IPS-20b (cell line): ENCODE measurements around the gene ABCA7.

Experiments
- H3K27ac ChIP-seq: one replicate; pipeline ENCODE4 v1.5.1; 2013; ENCODE audit warnings: low read length
- H3K27me3 ChIP-seq: 2 replicates; pipeline ENCODE4 v1.6.1; 2013; ENCODE audit warnings: mild to moderate bottlenecking, low read length, inconsistent platforms; ENCODE audit not compliant: insufficient read depth
- H3K36me3 ChIP-seq: 2 replicates; pipeline ENCODE4 v1.6.1; 2013; ENCODE audit warnings: low read depth, mild to moderate bottlenecking, inconsistent platforms, low read length, moderate library complexity; ENCODE audit not compliant: insufficient read depth
- H3K4me1 ChIP-seq: 2 replicates; pipeline ENCODE4 v1.6.1; 2013; ENCODE audit warnings: mild to moderate bottlenecking, control low read depth, inconsistent platforms, low read length, moderate library complexity; ENCODE audit not compliant: insufficient read depth
- H3K4me3 ChIP-seq: 2 replicates; pipeline ENCODE4 v1.5.1; 2013; ENCODE audit warnings: mild to moderate bottlenecking, low read length, inconsistent platforms
- H3K9ac ChIP-seq: 2 replicates; pipeline ENCODE4 v1.6.1; 2013; ENCODE audit warnings: low read depth, mild to moderate bottlenecking, inconsistent platforms, low read length, moderate library complexity
- H3K9me3 ChIP-seq: 2 replicates; pipeline ENCODE4 v1.6.1; 2013; ENCODE audit warnings: mild to moderate bottlenecking, low read depth, low read length, inconsistent platforms; ENCODE audit not compliant: insufficient read depth

The ABCA7 gene

GRCh38 chr19:996051-996838 is 43.7 kb upstream of the ABCA7 start:
- Histone ChIP-seq H3K36me3 (0 out of 2 replicates have a peak, but pooled peaks cover 15% of the 10 kb centered on the region), H3K4me1 (no peaks in the 10 kb centered on the region), H3K9ac (no peak overlapping the region), H3K27ac (no peak overlapping the region), H3K9me3 (no peaks in the 10 kb centered on the region), H3K27me3 (peaks cover 57% of the 10 kb centered on the region), H3K4me3 (peak overlapping the region; percentile 51; the same call in 1 of the 2 replicates)

GRCh38 chr19:998064-998463 is 41.8 kb upstream of the ABCA7 start:
- no peak overlapping the region for H3K9ac ChIP-seq
- H3K4me1 ChIP-seq, result no peaks in the 10 kb centered on the region
- H3K27me3 ChIP-seq, result peaks cover 69% of the 10 kb centered on the region
- no peak overlapping the region for H3K4me3 ChIP-seq
- no peak overlapping the region for H3K27ac ChIP-seq
- 0 out of 2 replicates have a peak, but pooled peaks cover 4% of the 10 kb centered on the region for H3K36me3 ChIP-seq
- H3K9me3 ChIP-seq, result no peaks in the 10 kb centered on the region

- Histone ChIP-seq H3K4me3 (no peak overlapping the region), H3K27ac (no peak overlapping the region), H3K36me3 (no peaks in the 10 kb centered on the region), H3K27me3 (peaks cover 69% of the 10 kb centered on the region), H3K9ac (no peak overlapping the region), H3K4me1 (no peaks in the 10 kb centered on the region), H3K9me3 (no peaks in the 10 kb centered on the region)
Observed at GRCh38 chr19:999379-999719, 40.6 kb upstream of the ABCA7 start.

- H3K4me3 ChIP-seq, result peak within 1 kb of the TSS; percentile 42; the same call in 1 of the 2 replicates
- no peaks in the 10 kb centered on the region for H3K9me3 ChIP-seq
- no peaks in the 10 kb centered on the region for H3K4me1 ChIP-seq
- H3K27me3 ChIP-seq, result peaks cover 69% of the 10 kb centered on the region
- no peaks in the 10 kb centered on the region for H3K36me3 ChIP-seq
- no peak within 1 kb of the TSS for H3K27ac ChIP-seq
- H3K9ac ChIP-seq, result no peak within 1 kb of the TSS
Observed at GRCh38 chr19:1000095-1000494, 39.8 kb upstream of the ABCA7 start, which contains the start of gene GRIN3B. TSS of gene GRIN3B (plus strand) at chr19:1000419. CDS start at chr19:1000438, 19 bp downstream.

- H3K27me3 ChIP-seq, result peaks cover 64% of the 10 kb centered on the region
- no peaks in the 10 kb centered on the region for H3K36me3 ChIP-seq
- H3K9ac ChIP-seq, result no peak overlapping the region
- no peaks in the 10 kb centered on the region for H3K4me1 ChIP-seq
- H3K4me3 ChIP-seq, result no peak overlapping the region
- H3K27ac ChIP-seq, result no peak overlapping the region
- H3K9me3 ChIP-seq, result no peaks in the 10 kb centered on the region
Observed at GRCh38 chr19:1000591-1001537, 39.0 kb upstream of the ABCA7 start.

GRCh38 chr19:1001538-1002166 is 38.3 kb upstream of the ABCA7 start:
- Histone ChIP-seq H3K4me1 (no peaks in the 10 kb centered on the region), H3K9ac (no peak overlapping the region), H3K27ac (no peak overlapping the region), H3K4me3 (no peak overlapping the region), H3K36me3 (no peaks in the 10 kb centered on the region), H3K27me3 (peaks cover 56% of the 10 kb centered on the region), H3K9me3 (no peaks in the 10 kb centered on the region)

- peaks cover 47% of the 10 kb centered on the region for H3K27me3 ChIP-seq
- H3K4me1 ChIP-seq, result no peaks in the 10 kb centered on the region
- no peaks in the 10 kb centered on the region for H3K9me3 ChIP-seq
- H3K9ac ChIP-seq, result no peak overlapping the region
- no peaks in the 10 kb centered on the region for H3K36me3 ChIP-seq
- no peak overlapping the region for H3K4me3 ChIP-seq
- no peak overlapping the region for H3K27ac ChIP-seq
Observed at GRCh38 chr19:1002600-1002999, 37.3 kb upstream of the ABCA7 start.

- H3K4me1 ChIP-seq, result no peaks in the 10 kb centered on the region
- no peak overlapping the region for H3K9ac ChIP-seq
- peaks cover 40% of the 10 kb centered on the region for H3K27me3 ChIP-seq
- no peaks in the 10 kb centered on the region for H3K9me3 ChIP-seq
- H3K4me3 ChIP-seq, result no peak overlapping the region
- H3K27ac ChIP-seq, result no peak overlapping the region
- H3K36me3 ChIP-seq, result no peaks in the 10 kb centered on the region
Observed at GRCh38 chr19:1003283-1003682, 36.6 kb upstream of the ABCA7 start.

GRCh38 chr19:1004204-1004802 is 35.6 kb upstream of the ABCA7 start:
- Histone ChIP-seq H3K4me1 (no peaks in the 10 kb centered on the region), H3K36me3 (no peaks in the 10 kb centered on the region), H3K9ac (no peak overlapping the region), H3K27ac (no peak overlapping the region), H3K27me3 (peaks cover 30% of the 10 kb centered on the region), H3K9me3 (no peaks in the 10 kb centered on the region), H3K4me3 (no peak overlapping the region)

GRCh38 chr19:1004803-1005664 is 34.9 kb upstream of the ABCA7 start:
- Histone ChIP-seq H3K4me3 (no peak overlapping the region), H3K4me1 (no peaks in the 10 kb centered on the region), H3K9me3 (no peaks in the 10 kb centered on the region), H3K27me3 (peaks cover 23% of the 10 kb centered on the region), H3K27ac (no peak overlapping the region), H3K36me3 (peaks cover 6% of the 10 kb centered on the region; the same call in 1 of the 2 replicates), H3K9ac (no peak overlapping the region)
